Activated naive CD4-positive, alpha-beta T cell treated with Interleukin-2 at 50 U/mL for 16 hours (primary cell): ENCODE results near the gene CERS3.

Experiments
- DNase-seq: peaks from one replicate; pipeline ENCODE4 v3.0.0-alpha.2; 2020

The CERS3 gene

GRCh38 chr15:100526027-100526481, 2.7 kb downstream of the CERS3 start:
- no peak for DNase-seq

- DNase-seq: no peak
Measured at GRCh38 chr15:100525436-100525835, 3.3 kb downstream of the CERS3 start.

GRCh38 chr15:100524326-100524725, 4.4 kb downstream of the CERS3 start:
- DNase-seq: no peak

GRCh38 chr15:100521907-100522306, 6.8 kb downstream of the CERS3 start:
- DNase-seq: no peak

GRCh38 chr15:100520132-100520921, 8.4 kb downstream of the CERS3 start:
- no peak for DNase-seq

- no peak for DNase-seq
Measured at GRCh38 chr15:100517846-100518245, 10.9 kb downstream of the CERS3 start.

- no peak for DNase-seq
Measured at GRCh38 chr15:100516643-100517512, 11.9 kb downstream of the CERS3 start.

- DNase-seq: no peak
Measured at GRCh38 chr15:100515758-100516157, 13.0 kb downstream of the CERS3 start.

- no peak for DNase-seq
Measured at GRCh38 chr15:100508641-100509300, 20.0 kb downstream of the CERS3 start.

- DNase-seq: no peak
Measured at GRCh38 chr15:100502651-100503050, 26.1 kb downstream of the CERS3 start.

- DNase-seq: no peak
Measured at GRCh38 chr15:100501117-100501516, 27.6 kb downstream of the CERS3 start.

- DNase-seq: no peak
Measured at GRCh38 chr15:100500226-100500990, 28.3 kb downstream of the CERS3 start.

GRCh38 chr15:100495861-100496260, 32.9 kb downstream of the CERS3 start:
- DNase-seq: no peak

- no peak for DNase-seq
Measured at GRCh38 chr15:100493213-100493612, 35.5 kb downstream of the CERS3 start.

GRCh38 chr15:100484443-100484842, 44.3 kb downstream of the CERS3 start:
- DNase-seq: no peak

GRCh38 chr15:100483370-100483769, 45.4 kb downstream of the CERS3 start:
- no peak for DNase-seq

GRCh38 chr15:100476805-100477204, 51.9 kb downstream of the CERS3 start:
- no peak for DNase-seq

GRCh38 chr15:100472736-100473135, 56.0 kb downstream of the CERS3 start:
- no peak for DNase-seq

GRCh38 chr15:100471933-100472332, 56.8 kb downstream of the CERS3 start:
- no peak for DNase-seq

- DNase-seq: no peak
Measured at GRCh38 chr15:100468285-100468684, 60.5 kb downstream of the CERS3 start.

- DNase-seq: no peak
Measured at GRCh38 chr15:100466073-100466472, 62.7 kb downstream of the CERS3 start.

GRCh38 chr15:100464888-100465287, 63.9 kb downstream of the CERS3 start:
- no peak for DNase-seq

- no peak for DNase-seq
Measured at GRCh38 chr15:100464256-100464655, 64.5 kb downstream of the CERS3 start.
